GM18861 (cell line): ENCODE data around the gene PPM1H.

ENCODE experiments used
- ATAC-seq: cut with Tn5 transposase; IDR thresholded peaks from one replicate; pipeline ENCODE4 v1.9.1; 2021; ENCODE audit not compliant: unreplicated experiment

The PPM1H gene

GRCh38 chr12:62618930-62619329 lies 316.0 kb downstream of the PPM1H start:
- no peak for ATAC-seq

- no peak for ATAC-seq
These were observed 316.6 kb downstream of the PPM1H start for GRCh38 chr12:62618319-62618718.

GRCh38 chr12:62613081-62613480 lies 321.9 kb downstream of the PPM1H start:
- ATAC-seq, result no peak

GRCh38 chr12:62606654-62607053 lies 328.3 kb downstream of the PPM1H start:
- ATAC-seq, result no peak

GRCh38 chr12:62605981-62606380 lies 329.0 kb downstream of the PPM1H start:
- ATAC-seq, result no peak

GRCh38 chr12:62604871-62605270 lies 330.1 kb downstream of the PPM1H start:
- ATAC-seq, result no peak

GRCh38 chr12:62604373-62604772 lies 330.6 kb downstream of the PPM1H start:
- ATAC-seq, result no peak

GRCh38 chr12:62603811-62604098 lies 331.2 kb downstream of the PPM1H start:
- no peak for ATAC-seq

- peak; percentile 65 for ATAC-seq
These were observed 331.7 kb downstream of the PPM1H start for GRCh38 chr12:62603061-62603810.

- peak; percentile 56 for ATAC-seq
These were observed 332.5 kb downstream of the PPM1H start for GRCh38 chr12:62602255-62603060.

- no peak for ATAC-seq
These were observed 333.2 kb downstream of the PPM1H start for GRCh38 chr12:62601765-62602164.

GRCh38 chr12:62599854-62600437 lies 335.0 kb downstream of the PPM1H start:
- ATAC-seq, result no peak

- no peak for ATAC-seq
These were observed 336.1 kb downstream of the PPM1H start for GRCh38 chr12:62598846-62599245.

GRCh38 chr12:62597253-62597652 lies 337.7 kb downstream of the PPM1H start:
- ATAC-seq, result no peak
